K562 (cell line): Measurements from ENCODE around the gene CELA3A. TPM values are rescaled to one million over a fixed set of nuclear protein-coding genes. Genes with fewer than 3 reads are reported as not detected.

Experiments used
- ATAC-seq: fragments of 200-7000 bp; cut with Tn5 transposase; 3 replicates; pipeline ENCODE4 v1.9.1; 2020; ENCODE audit warnings: moderate library complexity
- BruUV-seq: library from RNA; stranded (reverse); fragments of 400-500 nt; replicated peaks from 2 replicates; lab custom pipeline; 2021; lab: Mats Ljungman, UMichigan
- CTCF ChIA-PET: fragments of 300-600 bp; formaldehyde crosslinking; extraction: SDS; loops from one replicate; lab custom pipeline; 2021; ENCODE audit warnings: low intra/inter-chr PET ratio; lab: Yijun Ruan, JAX
- POLR2A ChIA-PET: fragments of 300-600, 350-650 bp; sonication (Branson Sonifier 250); formaldehyde crosslinking; extraction: SDS; loops from one replicate; lab custom pipeline; 2021; ENCODE audit warnings: antibody characterized with exemption, inconsistent platforms; lab: Yijun Ruan, JAX
- DNase-seq, 4 experiments: peaks; one replicate each; pipeline versions ENCODE4 v3.0.0 to v3.0.0-alpha.2; 2011 to 2018; ENCODE audit warnings: low spot score in 3 of 4, mixed read lengths in 3 of 4; ENCODE audit errors: extremely low read depth in 1 of 4
- FAIRE-seq: peaks from 2 replicates; lab custom pipeline; 2011; peaks lifted over from hg19 to GRCh38; lab: Jason Lieb, UNC
- H2AFZ ChIP-seq: 2 replicates; pipeline ENCODE4 v1.6.0; 2011; ENCODE audit warnings: low read depth, low read length, control low read depth, inconsistent platforms
- H3K27ac ChIP-seq: fragments of 200-600 bp; 3 replicates; pipeline ENCODE4 v1.8.0; 2011; ENCODE audit warnings: low read depth, mild to moderate bottlenecking, control low read depth, inconsistent platforms, low read length, moderate library complexity, mixed read lengths; ENCODE audit errors: extremely low read depth
- H3K27me3 ChIP-seq, 2 experiments: fragments of 300-600 bp in 1 of 2; 2 replicates in 1 of 2; 3 replicates in 1 of 2; pipeline versions ENCODE4 v1.6.0 to v1.8.0; 2011; ENCODE audit warnings: inconsistent platforms in 2 of 2, low read length in 2 of 2, mild to moderate bottlenecking in 1 of 2, mixed read lengths in 1 of 2, moderate library complexity in 1 of 2; ENCODE audit not compliant: control insufficient read depth in 2 of 2, insufficient read depth in 2 of 2
- H3K36me3 ChIP-seq: fragments of 300-600 bp; 3 replicates; pipeline ENCODE4 v1.8.0; 2011; ENCODE audit warnings: mild to moderate bottlenecking, low read length, inconsistent platforms; ENCODE audit not compliant: control insufficient read depth, insufficient read depth
- H3K4me1 ChIP-seq, 2 experiments: fragments of 200-600 bp in 1 of 2; replicated peaks in 1 of 2; 2 replicates in 1 of 2; 3 replicates in 1 of 2; pipeline versions ENCODE4 v1.5.1 to v1.8.0; 2011; ENCODE audit warnings: inconsistent platforms in 2 of 2, low read length in 2 of 2, mild to moderate bottlenecking in 1 of 2, mixed read lengths in 1 of 2, moderate library complexity in 1 of 2; ENCODE audit not compliant: control insufficient read depth in 2 of 2, insufficient read depth in 2 of 2
- H3K4me2 ChIP-seq: 2 replicates; pipeline ENCODE4 v1.6.1; 2011; ENCODE audit warnings: low read length, control low read depth, inconsistent platforms, mixed read lengths; ENCODE audit not compliant: insufficient read depth
- H3K4me3 ChIP-seq: fragments of 200-600 bp; sonication (generic), shearing (Covaris generic); 2 replicates; pipeline ENCODE4 v1.5.1; 2016; ENCODE audit warnings: control low read depth, inconsistent platforms
- H3K79me2 ChIP-seq: fragments of 200-600 bp; 3 replicates; pipeline ENCODE4 v1.8.0; 2011; ENCODE audit warnings: low read length, inconsistent platforms; ENCODE audit not compliant: control insufficient read depth, insufficient read depth
- H3K9ac ChIP-seq, 2 experiments: 2 replicates each; pipeline versions ENCODE4 v1.6.0 to v1.6.1; 2011; ENCODE audit warnings: low read depth in 2 of 2, low read length in 2 of 2, control low read depth in 1 of 2, inconsistent platforms in 1 of 2, mild to moderate bottlenecking in 1 of 2, mixed read lengths in 1 of 2; ENCODE audit not compliant: insufficient read depth in 1 of 2
- H3K9me1 ChIP-seq: one replicate; pipeline ENCODE4 v1.6.0; 2011; ENCODE audit warnings: inconsistent platforms, mild to moderate bottlenecking, low read length, moderate library complexity; ENCODE audit not compliant: control insufficient read depth, insufficient read depth
- H3K9me3 ChIP-seq: replicated peaks from 2 replicates; pipeline ENCODE4 v1.5.1; 2011; ENCODE audit warnings: low read depth, low read length, inconsistent platforms; ENCODE audit not compliant: control insufficient read depth, insufficient read depth
- H4K20me1 ChIP-seq: replicated peaks from 2 replicates; pipeline ENCODE4 v1.6.1; 2011; ENCODE audit warnings: low read length, inconsistent platforms, mixed read lengths; ENCODE audit not compliant: control insufficient read depth, insufficient read depth
- C11orf30 ChIP-seq: fragments of 450-650 bp; IDR thresholded peaks from 2 replicates; pipeline ENCODE4 v1.6.1; 2016; ENCODE audit warnings: low read depth, mild to moderate bottlenecking
- MAFF ChIP-seq: IDR thresholded peaks from 2 replicates; pipeline ENCODE4 v1.6.1; 2012; ENCODE audit warnings: low read length, improper control_type of control experiment
- MAFG ChIP-seq: fragments of 450-650 bp; conservative IDR thresholded peaks from 2 replicates; pipeline ENCODE4 v1.6.1; 2016; ENCODE audit warnings: missing genetic modification characterization, missing compliant biosample characterization
- NFRKB ChIP-seq: fragments of 450-650 bp; IDR thresholded peaks from 2 replicates; pipeline ENCODE4 v1.6.1; 2016; ENCODE audit warnings: low read depth
- PHF20 ChIP-seq: fragments of 450-650 bp; IDR thresholded peaks from 2 replicates; pipeline ENCODE4 v1.6.1; 2018; ENCODE audit not compliant: partially characterized antibody
- ZFP1 ChIP-seq: fragments of 450-650 bp; formaldehyde crosslinking; IDR thresholded peaks from 2 replicates; pipeline ENCODE4 v1.4.0; 2020; ENCODE audit warnings: mild to moderate bottlenecking, mixed read lengths
- ZNF316 ChIP-seq: fragments of 450-650 bp; IDR thresholded peaks from 2 replicates; pipeline ENCODE4 v1.6.1; 2016
- ZNF699 ChIP-seq: fragments of 250-450 bp; sonication (Bioruptor Pico); IDR thresholded peaks from 2 replicates; pipeline ENCODE4 v1.8.0; 2021; ENCODE audit warnings: mild to moderate bottlenecking, moderate library complexity; ENCODE audit not compliant: insufficient replicate concordance
- WGBS: fragments of 100-300 bp; shearing (Covaris generic); methylation state at CpG from one replicate; pipeline ENCODE4 v1.1.6; 2016; ENCODE audit warnings: low coverage, mixed read lengths; ENCODE audit not compliant: insufficient coverage; ENCODE audit errors: missing lambda C conversion rate; 5-methylcytosine and 5-hydroxymethylcytosine counted together
- in situ Hi-C: fragments of 300-500 bp; cut with MboI; formaldehyde crosslinking; loops from 4 replicates; pipeline ENCODE4 v1.15.0; 2018; ENCODE audit warnings: inconsistent platforms, mixed read lengths
- intact Hi-C: fragments of 100-400 bp; cut with micrococcal nuclease; formaldehyde crosslinking; loops from 2 replicates; pipeline ENCODE4 v1.14.2; 2022
- polyA plus RNA-seq, 8 experiments: library from polyadenylated mRNA; depleted of rRNA in 4 of 8; stranded (reverse) in 5 of 8; unstranded in 3 of 8; fragments of >200 nt; fragmentation: Nextera tagmentation in 2 of 8; fragmentation: Illumina TruSeq in 1 of 8; extraction: Ambion mirVana in 2 of 8; extraction: Trizol in 1 of 8; gene quantifications; 2 replicates each; pipeline versions ENCODE4 v1.2.1 to v1.2.3, GENCODE V29; 2011 to 2014; ENCODE audit warnings: inconsistent platforms in 1 of 8, missing spikeins in 1 of 8
- total RNA-seq, 7 experiments: library from RNA; depleted of rRNA in 6 of 7; stranded (reverse); fragments of >200 nt in 6 of 7; fragmentation: Illumina TruSeq in 2 of 7; extraction: Trizol in 2 of 7; gene quantifications; 2 replicates each; pipeline versions ENCODE4 v1.2.1 to v1.2.3, GENCODE V29; 2011 to 2021; ENCODE audit warnings: low replicate concordance in 1 of 7

Gene CELA3A
- total and polyA plus RNA-seq, 9 of the 15 experiments (the other 6 are each of a cell fraction or from before 2014, with no cell fraction given), result 5.4 TPM; not detected in 8

DNA sequence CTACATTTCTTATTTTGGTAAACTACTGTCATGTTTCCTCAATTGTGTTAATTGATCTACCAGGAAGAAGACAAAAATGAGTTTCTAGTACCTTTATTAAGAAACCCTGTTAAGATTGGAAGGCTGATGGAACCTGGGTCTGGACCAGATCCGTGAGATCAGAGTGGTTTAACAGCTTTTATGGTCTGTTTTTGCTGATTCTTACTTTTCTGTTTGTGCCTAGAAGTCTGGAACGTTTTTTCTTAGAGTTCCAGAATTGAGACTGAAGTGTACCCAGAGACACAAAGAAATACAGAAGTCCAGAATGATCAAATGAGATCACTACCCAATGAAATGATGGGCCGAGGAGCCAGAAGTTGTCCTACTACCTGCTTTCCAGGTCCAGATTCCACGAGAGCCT lies 28.6 kb downstream of the CELA3A start:
- no peak overlapping the region for H2AFZ ChIP-seq
- BruUV-seq, result no TSS peak
- H3K4me3 ChIP-seq, result no peak overlapping the region
- H3K9me3 ChIP-seq, result no peaks in the 10 kb centered on the region
- POLR2A ChIA-PET, result interaction anchor here (0.6 to 7.0 kb wide), 4 partner anchors 9 to 473 kb away, joined by 3 to 63 read pairs (median 4); no protein-coding TSS in a partner anchor
- H3K79me2 ChIP-seq, result peaks cover 12% of the 10 kb centered on the region; the same call in 2 of the 3 replicates
- intact Hi-C loops, result no loop called here
- no peaks in the 10 kb centered on the region for H3K27me3 ChIP-seq
- peaks cover 7% of the 10 kb centered on the region; the same call in 1 of the 3 replicates for H3K36me3 ChIP-seq
- H3K9ac ChIP-seq, result peak overlapping the region in 1 of 2 experiments; percentile 37; a peak in 1 of 4 replicates
- no peak for FAIRE-seq
- no peak overlapping the region for H3K4me2 ChIP-seq
- in situ Hi-C loops, result no loop called here
- H3K27ac ChIP-seq, result no peak overlapping the region
- peak in 1 of 4 experiments; percentile 3 for DNase-seq
- H3K4me1 ChIP-seq, result peaks cover 14 to 19% of the 10 kb centered on the region in 2 experiments; a peak in 4 of 5 replicates
- H3K9me1 ChIP-seq, result no peaks in the 10 kb centered on the region
- no peak for ATAC-seq
- CTCF ChIA-PET, result no interaction called here
- TF ChIP-seq MAFF, result peak; percentile 33; the same call in 1 of the 2 replicates
- peak; percentile 67 for TF ChIP-seq C11orf30
- no peak for TF ChIP-seq PHF20
- peak; percentile 77 for TF ChIP-seq ZNF316
- no peak for TF ChIP-seq NFRKB
- TF ChIP-seq MAFG (tag), result peak; percentile 49
- TF ChIP-seq, all 486 proteins: peak for 4
- no peaks in the 10 kb centered on the region for H4K20me1 ChIP-seq
- WGBS, result 47% methylated on average over 4 of the region's 4 CpGs

DNA sequence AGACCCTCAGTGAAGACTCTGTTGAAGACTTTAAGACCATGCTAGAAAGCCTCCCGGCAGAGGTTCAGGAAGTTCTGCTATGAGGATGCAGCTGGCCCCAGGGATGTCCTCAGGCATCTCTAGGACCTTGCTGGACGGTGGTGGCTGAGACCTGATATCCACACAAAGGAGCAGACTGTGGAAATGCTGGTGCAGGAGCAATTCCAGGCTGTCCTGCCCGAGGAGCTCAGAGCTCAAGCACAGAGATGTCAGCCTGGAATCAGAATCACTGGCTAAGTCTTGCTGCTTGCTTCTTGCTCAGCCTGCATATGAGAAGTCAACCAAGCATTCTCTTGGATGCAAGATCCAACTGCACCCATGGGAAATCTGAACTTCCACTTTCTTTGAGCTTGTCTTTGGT lies 29.0 kb downstream of the CELA3A start:
- Histone ChIP-seq H2AFZ (no peak overlapping the region), H3K9ac (peak overlapping the region in 1 of 2 experiments; percentile 37; a peak in 1 of 4 replicates), H3K36me3 (peaks cover 7% of the 10 kb centered on the region; the same call in 1 of the 3 replicates), H3K79me2 (peaks cover 12% of the 10 kb centered on the region; the same call in 2 of the 3 replicates), H3K9me1 (no peaks in the 10 kb centered on the region), H3K9me3 (no peaks in the 10 kb centered on the region), H3K27ac (no peak overlapping the region), H3K27me3 (no peaks in the 10 kb centered on the region), H3K4me2 (no peak overlapping the region), H4K20me1 (no peaks in the 10 kb centered on the region), H3K4me1 (peaks cover 13 to 19% of the 10 kb centered on the region in 2 experiments; a peak in 4 of 5 replicates), H3K4me3 (no peak overlapping the region)
- DNase-seq (peak in 1 of 4 experiments; percentile 8), ATAC-seq (no peak), FAIRE-seq (no peak)
- in situ Hi-C loops, result no loop called here
- intact Hi-C loops, result no loop called here
- TF ChIP-seq ZFP1 (no peak), ZNF699 (CRISPR knock-in tag) (no peak)
- whole genome bisulfite sequencing, result 51% methylated on average over 3 of the region's 3 CpGs
- POLR2A ChIA-PET, result interaction anchor here (0.6 to 7.0 kb wide), 3 partner anchors 8 to 35 kb away, joined by 3 to 63 read pairs (median 5); no protein-coding TSS in a partner anchor
- no TSS peak for BruUV-seq
- CTCF ChIA-PET, result no interaction called here
